Fibroblast of skin of left quadriceps (primary cell): ENCODE results near the gene TMPRSS15.

Experiments used
- DNase-seq, 2 experiments: peaks; one replicate each; pipeline ENCODE4 v3.0.0-alpha.2; 2013; ENCODE audit warnings: low read depth in 2 of 2

TMPRSS15 gene

DNA sequence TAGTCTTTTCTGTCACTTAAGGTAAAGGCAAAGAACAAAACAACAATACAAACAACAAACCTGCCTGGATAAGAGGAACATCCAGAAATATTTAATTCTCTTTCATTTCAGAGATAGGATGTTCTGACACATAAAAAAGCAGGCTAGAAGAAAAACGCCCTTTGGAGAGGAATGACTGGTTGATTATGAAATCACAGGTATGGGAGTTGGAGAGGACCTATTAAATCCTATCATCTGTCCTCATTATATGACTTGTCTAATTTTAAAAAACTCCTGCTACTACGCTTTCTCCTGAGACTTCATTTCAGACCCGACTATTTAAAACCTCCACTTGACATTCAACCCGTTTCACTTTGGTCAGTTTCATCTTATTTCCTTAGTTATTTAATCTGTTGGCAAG, 54.1 kb downstream of the TMPRSS15 start:
- DNase-seq: no peak

DNA sequence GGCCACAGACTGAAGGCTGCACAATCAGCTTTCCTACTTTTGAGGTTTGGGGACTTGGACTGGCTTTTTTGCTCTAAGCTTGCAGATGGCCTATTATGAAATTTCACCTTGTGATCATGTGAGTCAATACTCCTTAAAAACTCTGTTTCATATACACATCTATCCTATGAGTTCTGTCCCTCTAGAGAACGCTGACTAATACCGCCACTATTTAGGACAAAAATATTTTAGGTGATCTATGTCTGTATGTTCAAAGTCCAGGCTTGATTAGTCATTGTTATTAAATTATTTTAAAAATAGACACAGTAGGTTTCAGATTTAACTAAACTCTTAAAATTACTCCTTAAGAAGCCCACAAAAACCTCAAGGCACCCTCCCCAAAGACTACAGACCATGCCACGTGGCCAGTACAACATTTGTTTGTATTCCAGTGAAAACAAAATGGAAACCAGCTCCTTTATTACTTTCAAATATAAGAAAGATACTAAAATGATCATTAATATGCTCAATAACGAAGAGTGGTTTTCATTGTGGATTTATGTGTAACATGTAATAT, 63.1 kb downstream of the TMPRSS15 start:
- DNase-seq: peak; percentile 52 to 56

- no peak for DNase-seq
These were observed 67.8 kb downstream of the TMPRSS15 start for GRCh38 chr21:18335651-18336236.

- DNase-seq: peak in 1 of 2 experiments; percentile 15
These were observed 69.5 kb downstream of the TMPRSS15 start for GRCh38 chr21:18334066-18334465.

DNA sequence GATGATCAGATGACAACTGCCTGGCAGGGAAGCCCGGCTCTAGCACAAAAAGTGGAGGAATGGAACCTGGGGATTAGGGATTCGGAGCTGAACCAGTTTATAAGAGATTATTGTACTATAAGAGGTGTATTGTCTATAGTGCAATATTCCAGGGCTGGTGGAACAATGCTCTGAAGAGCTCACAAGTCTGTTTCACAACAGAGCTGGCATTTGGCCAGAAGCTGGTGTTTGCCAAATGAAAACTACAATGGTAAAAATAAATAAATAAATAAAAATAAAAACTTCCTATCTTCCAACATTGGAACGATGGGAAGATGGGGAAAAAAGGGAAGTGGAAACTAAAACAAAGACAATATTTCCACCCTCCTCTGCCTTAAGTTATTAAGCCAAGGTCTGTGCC, 85.4 kb downstream of the TMPRSS15 start:
- no peak for DNase-seq

DNA sequence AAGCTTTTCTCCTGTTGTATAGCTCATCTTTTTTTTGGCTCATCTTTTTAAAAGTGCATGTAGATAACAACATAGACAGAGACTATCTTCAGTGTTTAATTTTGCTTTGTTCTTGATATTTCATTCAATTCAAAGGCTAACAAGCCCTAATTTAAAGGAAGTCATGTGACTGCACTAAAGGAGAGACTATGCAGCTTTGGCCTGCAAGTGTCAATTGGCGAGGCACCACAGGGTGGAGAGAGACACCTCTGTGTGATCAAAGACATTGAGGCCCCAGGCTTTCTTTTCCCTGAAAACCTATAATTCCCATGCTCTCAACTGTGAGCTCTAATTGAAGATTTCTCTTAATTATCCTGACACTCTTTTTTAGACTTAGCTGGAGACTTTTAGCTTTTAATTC, 105.4 kb downstream of the TMPRSS15 start:
- DNase-seq: no peak

DNA sequence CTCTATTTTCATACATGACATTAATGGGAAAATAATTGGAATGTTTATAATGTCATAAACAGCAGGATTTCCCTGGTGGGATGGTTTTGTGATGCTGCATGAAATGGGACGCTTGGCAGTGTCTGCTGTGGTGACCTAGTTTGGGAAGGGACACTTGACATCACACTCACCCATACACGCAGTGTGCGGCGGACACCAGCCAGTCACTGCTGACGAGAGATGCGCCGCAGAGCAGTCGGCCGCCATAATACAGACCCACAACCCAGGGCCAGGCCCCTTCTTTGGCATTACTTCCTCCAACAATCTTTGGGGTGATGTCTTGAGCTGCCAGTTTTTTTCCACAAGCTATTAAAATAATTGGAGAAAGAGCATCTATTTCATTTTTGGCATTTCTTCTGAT, 109.5 kb downstream of the TMPRSS15 start:
- no peak for DNase-seq

DNA sequence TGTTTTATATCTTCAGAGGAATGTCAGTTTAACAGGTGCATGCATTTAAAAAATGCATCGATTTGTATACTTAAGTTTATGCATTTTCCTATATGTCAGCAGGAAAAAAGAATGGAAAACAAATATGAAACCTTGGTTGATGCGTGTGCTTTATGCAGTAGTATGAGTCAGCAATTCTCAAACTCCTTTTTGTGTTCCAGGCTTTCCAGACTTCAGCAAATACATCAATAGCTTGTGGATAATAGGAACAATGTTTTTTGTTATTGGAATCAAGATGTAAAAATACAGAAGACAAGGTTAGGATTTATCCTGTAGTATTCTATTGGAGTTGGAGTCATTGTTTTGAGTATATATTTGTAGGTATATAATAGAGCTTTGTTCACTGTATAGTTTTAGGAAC, 113.7 kb downstream of the TMPRSS15 start:
- DNase-seq: no peak

DNA sequence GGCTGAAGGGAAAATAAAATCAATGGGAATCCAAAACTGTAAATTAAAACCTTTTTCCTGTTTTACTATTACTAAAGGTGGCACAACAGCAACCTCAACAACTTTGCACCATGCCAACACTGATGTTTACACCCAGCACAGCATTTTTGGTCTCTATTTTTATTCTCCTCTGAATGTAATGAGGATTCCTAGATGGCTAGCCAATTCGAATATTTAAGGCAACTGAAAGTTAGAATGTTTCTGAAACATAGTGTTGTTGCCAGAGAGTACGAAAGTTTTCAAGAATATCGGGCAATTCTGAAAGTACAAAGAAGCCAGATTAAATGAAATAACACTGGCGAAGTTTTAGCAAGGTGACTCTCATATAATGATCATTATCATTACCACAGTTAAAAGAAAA, 118.2 kb downstream of the TMPRSS15 start:
- DNase-seq: no peak

DNA sequence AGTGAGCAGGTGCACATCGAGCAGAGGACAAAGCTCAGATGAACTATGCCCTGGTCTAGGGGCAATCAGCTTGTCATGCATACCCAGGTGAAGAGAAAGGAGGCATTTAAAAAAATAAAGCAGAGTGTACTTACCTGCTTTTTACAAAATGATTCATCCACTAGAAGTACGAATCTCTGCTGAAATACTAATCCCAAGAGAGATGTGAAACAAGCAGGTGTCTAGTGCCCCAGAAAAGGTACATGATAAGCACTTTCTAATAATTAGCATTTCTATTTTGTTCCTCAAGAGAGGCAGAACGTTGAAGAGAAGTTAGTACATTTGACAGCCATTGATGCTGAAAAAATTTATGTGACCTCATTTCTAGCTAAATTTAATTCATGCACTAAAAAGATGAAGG, 127.8 kb downstream of the TMPRSS15 start:
- DNase-seq: no peak

- DNase-seq: no peak
These were observed 129.2 kb downstream of the TMPRSS15 start for GRCh38 chr21:18274370-18274769.

GRCh38 chr21:18273400-18273799, 130.2 kb downstream of the TMPRSS15 start:
- DNase-seq: no peak

DNA sequence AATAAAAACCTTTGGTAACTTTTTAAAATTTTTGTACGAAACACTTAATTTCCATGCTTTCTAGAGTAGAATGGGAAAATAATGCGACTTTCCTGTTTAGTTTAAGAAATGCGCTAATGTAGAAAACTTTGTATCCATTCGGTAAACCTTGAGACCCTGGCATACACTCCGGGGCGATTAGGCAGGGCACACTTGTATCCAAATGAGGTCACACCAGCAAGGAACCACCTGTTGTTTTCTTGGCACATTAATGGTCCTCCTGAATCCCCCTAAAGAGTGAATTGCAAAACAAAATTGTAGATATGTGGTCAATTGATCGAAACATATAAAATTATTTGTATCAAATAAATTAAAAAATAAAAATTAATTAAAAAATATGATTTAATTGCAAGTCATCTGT, 133.7 kb downstream of the TMPRSS15 start:
- DNase-seq: no peak

DNA sequence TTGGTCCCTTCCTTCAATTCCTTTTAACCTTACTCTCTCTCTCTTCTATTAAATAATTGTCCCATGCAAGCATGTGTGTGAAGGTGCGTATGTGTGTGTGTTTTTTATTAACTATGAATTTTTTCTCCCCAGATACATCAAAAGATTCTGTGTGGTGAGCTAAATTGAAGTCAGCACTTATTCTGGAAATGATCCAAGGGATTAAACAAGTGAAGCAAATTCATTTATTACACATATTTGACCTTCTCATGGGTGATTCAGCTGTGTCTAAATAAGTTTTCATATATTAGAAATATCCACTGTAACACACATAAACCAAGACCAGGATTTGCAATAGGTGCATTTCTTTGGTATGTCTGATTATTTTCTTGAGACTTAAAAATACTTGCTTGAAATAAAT, 134.7 kb downstream of the TMPRSS15 start:
- no peak for DNase-seq

DNA sequence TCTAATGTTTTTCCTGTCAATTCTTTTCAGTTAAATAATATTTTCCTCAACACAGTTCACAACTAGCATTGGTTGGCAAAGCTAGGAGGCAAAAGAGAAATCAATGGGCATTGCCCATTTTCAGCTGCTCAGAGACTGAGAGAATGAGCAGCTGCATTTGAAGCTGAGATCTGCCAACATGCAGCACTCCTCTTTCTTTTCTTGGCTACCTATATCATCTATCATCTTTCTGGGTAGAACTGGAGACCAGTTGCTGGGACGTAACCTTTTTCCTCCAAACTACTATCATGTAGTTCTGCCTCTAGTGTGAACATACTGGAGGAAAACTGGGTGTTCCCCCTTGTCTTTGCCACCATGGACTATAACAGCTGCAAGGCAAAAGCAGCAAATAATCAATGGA, 136.1 kb downstream of the TMPRSS15 start:
- no peak for DNase-seq

- no peak for DNase-seq
These were observed 137.6 kb downstream of the TMPRSS15 start for GRCh38 chr21:18265944-18266343.

GRCh38 chr21:18253799-18254198, 149.8 kb downstream of the TMPRSS15 start:
- no peak for DNase-seq

DNA sequence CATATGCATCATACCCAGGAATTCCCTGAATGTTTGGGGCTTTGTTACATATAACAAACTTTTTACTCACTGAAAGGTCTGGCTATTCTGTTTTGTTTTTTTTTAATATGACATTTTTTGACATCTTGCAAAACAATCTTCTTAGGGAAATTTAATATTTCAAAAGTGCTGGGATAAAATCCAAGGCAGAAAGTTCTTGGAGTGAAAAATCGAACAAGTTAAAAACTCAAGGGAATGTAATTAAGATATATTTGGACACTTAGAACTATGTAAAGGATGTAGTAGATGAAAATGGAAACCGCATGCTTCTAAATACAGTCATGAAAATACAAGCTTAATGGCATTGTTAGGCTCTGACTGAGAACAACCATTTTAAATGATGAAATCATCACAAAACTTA, 150.4 kb downstream of the TMPRSS15 start:
- DNase-seq: peak; percentile 39 to 53

DNA sequence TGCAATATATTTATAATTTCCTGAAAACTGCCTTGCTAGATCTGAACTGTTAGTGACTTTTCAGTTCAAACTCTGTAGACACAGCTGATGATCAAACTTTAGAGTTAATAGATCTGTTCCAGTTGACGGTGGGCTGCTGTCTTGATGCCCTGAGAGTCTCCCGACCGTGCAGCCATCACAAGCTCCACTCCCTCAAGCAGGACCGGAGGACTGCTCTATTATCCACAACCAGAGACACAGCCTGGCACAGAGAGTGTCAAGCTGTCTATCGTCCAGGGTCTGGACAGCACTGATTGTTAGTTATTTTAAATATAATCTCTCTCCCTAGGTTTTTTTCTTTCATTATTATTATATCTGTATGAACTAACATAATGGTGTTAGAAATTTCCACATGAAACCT, 150.9 kb downstream of the TMPRSS15 start:
- DNase-seq: no peak

DNA sequence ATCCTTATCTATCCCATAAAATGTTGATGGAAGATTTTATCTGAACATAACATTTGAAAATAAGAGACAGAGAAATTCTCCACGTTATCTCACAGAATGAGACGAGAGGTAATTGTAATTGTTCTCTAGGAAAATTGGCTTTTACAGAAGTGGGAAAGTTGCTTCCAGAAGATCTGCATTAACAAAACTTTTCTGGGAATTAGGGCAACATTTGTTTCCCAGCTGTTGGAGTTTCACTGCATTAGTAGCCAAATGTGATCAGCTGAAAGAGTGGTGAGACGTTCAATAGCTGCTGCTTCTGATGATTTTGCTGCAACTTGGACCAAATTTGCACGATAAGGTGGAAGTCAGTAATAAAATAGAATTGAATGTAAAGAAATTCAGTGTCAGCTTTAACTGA, 151.3 kb downstream of the TMPRSS15 start:
- DNase-seq: peak in 1 of 2 experiments; percentile 20

- no peak for DNase-seq
These were observed 152.5 kb downstream of the TMPRSS15 start for GRCh38 chr21:18251065-18251464.

GRCh38 chr21:18249672-18250071, 153.9 kb downstream of the TMPRSS15 start:
- DNase-seq: no peak

DNA sequence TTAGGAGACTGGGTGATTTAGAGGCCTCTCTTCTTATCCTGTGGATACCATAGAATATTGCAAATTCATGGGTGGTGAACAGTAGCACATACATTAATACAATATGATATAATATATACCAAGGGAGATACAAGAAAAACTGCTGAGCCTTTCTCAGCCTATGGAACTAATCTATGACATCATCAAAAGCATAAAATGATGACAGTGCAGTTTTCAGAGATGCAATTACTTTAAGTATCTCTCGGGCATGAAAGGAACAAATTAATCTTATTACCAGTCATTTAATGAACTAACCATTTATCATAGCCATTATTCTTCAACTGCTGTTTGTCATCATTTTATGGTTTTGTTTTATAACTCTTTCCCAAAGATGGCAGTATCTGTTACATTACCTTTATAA, 155.4 kb downstream of the TMPRSS15 start:
- DNase-seq: no peak

GRCh38 chr21:18245464-18245967, 158.1 kb downstream of the TMPRSS15 start:
- no peak for DNase-seq
